Transverse colon (tissue), 4 donors: ENCODE results near the gene NBAS. TPM values are rescaled to one million over a fixed set of nuclear protein-coding genes. Genes with fewer than 3 reads are reported as not detected.

Source experiments
- DNase-seq: peaks from one replicate; pipeline ENCODE4 v3.0.0-alpha.2; 2019
- H3K27ac ChIP-seq, 4 donors: fragments of 200-600 bp; sonication (generic); 2 replicates each; pipeline ENCODE4 v1.5.1; 2016 to 2018; ENCODE audit warnings: inconsistent platforms in 4 of 4
- H3K27me3 ChIP-seq: fragments of 200-600 bp; sonication (generic); 2 replicates; pipeline ENCODE4 v1.5.1; 2017; ENCODE audit warnings: inconsistent platforms
- H3K36me3 ChIP-seq, 4 donors: fragments of 200-600 bp; sonication (generic); 2 replicates each; pipeline ENCODE4 v1.5.1; 2017 to 2019; ENCODE audit warnings: inconsistent platforms in 4 of 4
- H3K4me1 ChIP-seq, 4 donors: fragments of 200-600 bp; sonication (generic); 2 replicates each; pipeline ENCODE4 v1.5.1; 2017 to 2020; ENCODE audit warnings: inconsistent platforms in 4 of 4
- H3K4me3 ChIP-seq, 4 donors: fragments of 200-600 bp; sonication (generic); 1 replicate in 1 of 4; 2 replicates in 3 of 4; pipeline versions ENCODE4 v1.5.1 to v1.6.1; 2017 to 2019; ENCODE audit warnings: inconsistent platforms in 4 of 4
- H3K9me3 ChIP-seq, 2 donors: fragments of 200-600 bp; sonication (generic); 2 replicates each; pipeline ENCODE4 v1.5.1; 2017 to 2019; ENCODE audit warnings: inconsistent platforms in 2 of 2
- EP300 ChIP-seq: sonication (generic); formaldehyde crosslinking; IDR thresholded peaks from one replicate; pipeline ENCODE4 v1.6.1; 2017; ENCODE audit warnings: antibody characterized with exemption, low read depth
- POLR2A ChIP-seq: fragments of 450-650 bp; IDR thresholded peaks from one replicate; pipeline ENCODE4 v1.6.1; 2016; ENCODE audit warnings: antibody characterized with exemption, mild to moderate bottlenecking, moderate library complexity
- POLR2AphosphoS5 ChIP-seq, 3 donors: sonication (generic); formaldehyde crosslinking; IDR thresholded peaks; one replicate each; pipeline ENCODE4 v1.6.1; 2016; ENCODE audit warnings: antibody characterized with exemption in 3 of 3
- WGBS, 2 donors: methylation state at CpG; one replicate each; pipeline ENCODE4 v1.1.5; 2018; ENCODE audit warnings: low coverage in 1 of 2; 5-methylcytosine and 5-hydroxymethylcytosine counted together
- in situ Hi-C, 4 donors: fragments of 200-750 bp; cut with MboI; loops; one replicate each; pipeline versions ENCODE4 v1.15.0 to v1.15.1; 2017; ENCODE audit warnings: low sequenced_read_pairs in 3 of 4, low pct_ligation_motif_present in 1 of 4, low pct_unique_long_range_greater_than_20kb in 1 of 4
- intact Hi-C: fragments of 100-400 bp; cut with DNase I; formaldehyde crosslinking; loops from one replicate; pipeline ENCODE4 v1.15.1; 2023; ENCODE audit warnings: low total_unique reads
- total RNA-seq, 4 donors: library from RNA; depleted of rRNA; stranded (reverse); fragments of >200 nt; gene quantifications; one replicate each; pipeline ENCODE4 v1.1.0, GENCODE V29; 2016
- TF ChIP-seq, protein P1 (sequence below), 5 experiments: fragments of 200-600 bp in 3 of 5; fragments of 450-650 bp in 2 of 5; sonication (generic) in 3 of 5; IDR thresholded peaks; 1 replicate in 2 of 5; 2 replicates in 3 of 5; pipeline ENCODE4 v1.5.1; 2016 to 2017; ENCODE audit warnings: antibody characterized with exemption in 5 of 5, inconsistent platforms in 3 of 5, mild to moderate bottlenecking in 2 of 5, moderate library complexity in 1 of 5

The NBAS gene
- total RNA-seq, 4 donors from 2014 or later: 30.6 to 43.2 (median 34.5) TPM

DNA sequence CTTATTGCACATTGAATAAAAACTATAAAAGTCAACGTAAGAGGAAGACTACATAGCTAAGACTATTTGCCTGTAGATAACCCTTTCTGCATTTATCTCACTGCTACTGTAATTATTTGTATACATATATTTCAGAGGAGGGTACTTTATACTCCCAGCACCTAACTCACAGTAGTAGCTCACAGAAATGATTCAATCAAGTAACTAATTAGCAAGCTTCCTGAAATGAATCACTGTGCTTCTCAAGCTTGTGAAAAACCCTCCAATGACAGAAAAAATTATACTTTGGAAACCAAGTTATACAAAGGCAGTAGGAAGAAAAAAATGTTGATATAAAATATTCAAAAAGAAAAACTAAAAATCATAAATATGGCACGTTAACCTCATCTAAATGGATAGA, 124.9 kb downstream of the NBAS start:
- intact Hi-C loops: no loop called here

GRCh38 chr2:15435474-15435873, 125.7 kb downstream of the NBAS start:
- intact Hi-C loops: no loop called here

More for the DNA sequence above, 124.9 kb downstream of the NBAS start:
- WGBS, 2 donors: 84 to 89% methylated on average over 2 of the region's 2 CpGs
- Histone ChIP-seq H3K4me1 (no peaks in the 10 kb centered on the region), H3K36me3 (no peaks in the 10 kb centered on the region), H3K9me3 (no peaks in the 10 kb centered on the region), H3K27me3 (no peaks in the 10 kb centered on the region), H3K27ac (no peak overlapping the region), H3K4me3 (no peak overlapping the region)
- TF ChIP-seq EP300 (no peak), POLR2A (no peak), POLR2AphosphoS5 (IDR thresholded peaks at IDR 0.05) (no peak)
- TF ChIP-seq, protein P1, sequence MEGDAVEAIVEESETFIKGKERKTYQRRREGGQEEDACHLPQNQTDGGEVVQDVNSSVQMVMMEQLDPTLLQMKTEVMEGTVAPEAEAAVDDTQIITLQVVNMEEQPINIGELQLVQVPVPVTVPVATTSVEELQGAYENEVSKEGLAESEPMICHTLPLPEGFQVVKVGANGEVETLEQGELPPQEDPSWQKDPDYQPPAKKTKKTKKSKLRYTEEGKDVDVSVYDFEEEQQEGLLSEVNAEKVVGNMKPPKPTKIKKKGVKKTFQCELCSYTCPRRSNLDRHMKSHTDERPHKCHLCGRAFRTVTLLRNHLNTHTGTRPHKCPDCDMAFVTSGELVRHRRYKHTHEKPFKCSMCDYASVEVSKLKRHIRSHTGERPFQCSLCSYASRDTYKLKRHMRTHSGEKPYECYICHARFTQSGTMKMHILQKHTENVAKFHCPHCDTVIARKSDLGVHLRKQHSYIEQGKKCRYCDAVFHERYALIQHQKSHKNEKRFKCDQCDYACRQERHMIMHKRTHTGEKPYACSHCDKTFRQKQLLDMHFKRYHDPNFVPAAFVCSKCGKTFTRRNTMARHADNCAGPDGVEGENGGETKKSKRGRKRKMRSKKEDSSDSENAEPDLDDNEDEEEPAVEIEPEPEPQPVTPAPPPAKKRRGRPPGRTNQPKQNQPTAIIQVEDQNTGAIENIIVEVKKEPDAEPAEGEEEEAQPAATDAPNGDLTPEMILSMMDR (IDR thresholded peaks at IDR 0.05): no peak
- no peak for DNase-seq
- in situ Hi-C loops: no loop called here

DNA sequence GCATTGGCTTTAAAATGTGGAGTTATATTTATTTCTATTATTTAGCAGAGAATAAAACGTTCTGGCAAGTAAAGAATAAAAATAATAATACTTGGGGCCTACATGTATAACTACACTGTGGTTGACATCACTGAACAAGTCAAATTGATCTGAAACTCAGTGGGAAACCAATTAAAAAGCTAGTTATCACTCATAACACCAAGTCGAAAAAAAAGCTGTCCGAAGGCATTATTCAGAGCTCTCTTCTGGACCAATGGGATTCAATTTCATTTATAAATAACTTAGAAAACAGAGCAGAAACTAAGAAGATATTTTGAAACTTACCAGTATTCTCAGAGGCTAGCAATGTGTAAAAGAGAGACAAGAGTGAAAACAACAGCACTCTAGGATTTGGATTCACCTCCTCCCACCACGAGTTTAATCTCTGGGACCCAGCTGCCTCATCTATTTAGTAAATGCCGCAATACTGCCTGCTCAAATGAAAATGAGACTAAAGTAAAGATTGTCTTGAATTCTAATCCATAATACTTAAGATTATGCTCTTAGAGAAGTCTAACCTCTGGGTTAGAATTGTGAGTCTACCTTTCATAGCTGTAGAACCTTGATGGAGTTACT, 128.4 kb downstream of the NBAS start:
- Histone ChIP-seq H3K36me3 (no peaks in the 10 kb centered on the region), H3K9me3 (no peaks in the 10 kb centered on the region), H3K27ac (no peak overlapping the region), H3K4me1 (no peaks in the 10 kb centered on the region), H3K27me3 (no peaks in the 10 kb centered on the region), H3K4me3 (no peak overlapping the region)
- in situ Hi-C loops (no loop called here), intact Hi-C loops (no loop called here)
- no peak for TF ChIP-seq POLR2AphosphoS5 (IDR thresholded peaks at IDR 0.05)
- no peak for TF ChIP-seq POLR2A
- TF ChIP-seq, protein P1 (IDR thresholded peaks at IDR 0.05): no peak
- no peak for TF ChIP-seq EP300
- 83 to 86% methylated on average over 5 of the region's 5 CpGs for WGBS, 2 donors
- no peak for DNase-seq

More at GRCh38 chr2:15435474-15435873, 125.7 kb downstream of the NBAS start:
- no peaks in the 10 kb centered on the region for H3K4me1 ChIP-seq
- no peaks in the 10 kb centered on the region for H3K27me3 ChIP-seq
- H3K36me3 ChIP-seq: no peaks in the 10 kb centered on the region
- TF ChIP-seq, protein P1 (IDR thresholded peaks at IDR 0.05): no peak
- TF ChIP-seq EP300: no peak
- TF ChIP-seq POLR2A: no peak
- no peak for TF ChIP-seq POLR2AphosphoS5 (IDR thresholded peaks at IDR 0.05)
- in situ Hi-C loops: no loop called here
- no peak overlapping the region for H3K4me3 ChIP-seq
- H3K27ac ChIP-seq: no peak overlapping the region
- no peak for DNase-seq
- 72 to 73% methylated on average over 5 of the region's 5 CpGs for WGBS, 2 donors
- no peaks in the 10 kb centered on the region for H3K9me3 ChIP-seq

DNA sequence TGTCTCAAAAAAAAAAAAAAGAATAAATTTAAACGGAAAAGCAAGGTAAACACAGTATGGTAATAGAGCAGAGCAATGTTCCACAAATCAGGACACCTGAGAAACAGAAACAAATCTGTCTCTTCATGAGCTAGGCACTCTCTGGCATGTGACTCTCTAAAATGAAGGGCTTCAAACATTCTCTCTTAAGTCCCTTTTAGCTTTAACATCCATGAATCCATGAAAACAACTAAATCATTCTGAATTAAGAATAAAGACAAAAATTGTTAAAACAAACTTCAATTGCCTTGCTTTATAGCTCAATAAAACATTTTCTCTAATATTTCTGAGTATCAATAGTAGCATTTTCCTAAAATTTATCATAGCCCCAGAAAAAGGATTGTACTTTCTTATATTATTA, 132.1 kb downstream of the NBAS start:
- Histone ChIP-seq H3K36me3 (no peaks in the 10 kb centered on the region), H3K4me3 (no peak overlapping the region), H3K27me3 (no peaks in the 10 kb centered on the region), H3K27ac (no peak overlapping the region), H3K4me1 (peaks cover 0 to 5% (median 0%) of the 10 kb centered on the region in 4 donors), H3K9me3 (no peaks in the 10 kb centered on the region)
- WGBS, 2 donors: 73% methylated on average over 1 of the region's 1 CpG; no CpG with 5 or more reads in 1 of the 2 donors
- in situ Hi-C loops: no loop called here
- no peak for DNase-seq
- TF ChIP-seq EP300: no peak
- TF ChIP-seq POLR2AphosphoS5 (IDR thresholded peaks at IDR 0.05): no peak
- intact Hi-C loops: no loop called here

GRCh38 chr2:15427987-15428386, 133.1 kb downstream of the NBAS start:
- no peak for DNase-seq
- peaks cover 0 to 5% (median under 1%) of the 10 kb centered on the region in 4 donors for H3K36me3 ChIP-seq
- no peak overlapping the region for H3K27ac ChIP-seq
- H3K27me3 ChIP-seq: no peaks in the 10 kb centered on the region
- H3K9me3 ChIP-seq: no peaks in the 10 kb centered on the region
- no peak overlapping the region for H3K4me3 ChIP-seq
- intact Hi-C loops (no loop called here), in situ Hi-C loops (no loop called here)
- peaks cover 0 to 5% (median 0%) of the 10 kb centered on the region in 4 donors for H3K4me1 ChIP-seq
- TF ChIP-seq, protein P1 (IDR thresholded peaks at IDR 0.05): no peak
- TF ChIP-seq EP300: no peak
